ENCODE measurements around the gene DKK3.

The DKK3 gene

DNA sequence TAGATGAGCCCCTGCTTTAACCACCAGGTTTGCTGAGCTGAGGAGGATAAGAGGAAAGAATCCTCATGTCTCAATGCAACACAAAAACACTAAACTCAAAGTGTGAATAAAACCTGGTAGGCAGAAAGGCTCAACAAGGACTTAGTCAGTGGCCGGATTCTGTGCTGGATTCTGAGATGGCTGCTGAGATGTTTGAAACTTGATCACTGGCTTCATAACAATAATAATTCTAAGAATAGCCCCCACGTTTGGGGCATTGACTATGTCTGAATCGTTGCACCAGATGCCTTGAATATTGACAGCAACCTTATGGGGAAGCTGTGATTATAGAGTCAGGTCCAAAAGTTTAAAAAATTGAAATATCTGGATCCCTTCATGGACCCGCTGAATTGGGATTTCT lies 4.6 kb downstream of the DKK3 start:
- no peak for DNase-seq (ENCODE audit: low read depth in 2 of 2)

DNA sequence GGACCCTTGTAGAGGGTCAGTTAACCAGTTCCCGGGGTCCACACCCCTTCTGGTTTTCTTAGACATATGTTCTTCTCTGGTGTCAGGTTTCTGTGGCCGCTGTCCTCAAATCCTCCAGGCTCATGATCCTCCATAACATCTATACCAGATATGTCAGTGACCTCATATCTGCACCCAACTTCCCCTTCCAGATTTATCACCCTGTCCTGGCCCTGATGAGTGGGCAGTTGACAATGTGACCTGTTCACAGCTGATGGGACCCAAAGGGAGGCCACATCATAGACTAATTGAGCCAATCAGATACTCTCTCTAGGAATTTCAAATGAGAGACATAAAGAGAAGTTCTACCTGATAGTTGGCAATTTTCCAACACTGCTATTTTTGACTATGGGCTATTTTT lies 5.1 kb downstream of the DKK3 start:
- DNase-seq (ENCODE audit: low read depth in 2 of 2), result no peak

GRCh38 chr11:12001186-12001585 lies 7.2 kb downstream of the DKK3 start:
- no peak for DNase-seq (ENCODE audit: low read depth in 2 of 2)

DNA sequence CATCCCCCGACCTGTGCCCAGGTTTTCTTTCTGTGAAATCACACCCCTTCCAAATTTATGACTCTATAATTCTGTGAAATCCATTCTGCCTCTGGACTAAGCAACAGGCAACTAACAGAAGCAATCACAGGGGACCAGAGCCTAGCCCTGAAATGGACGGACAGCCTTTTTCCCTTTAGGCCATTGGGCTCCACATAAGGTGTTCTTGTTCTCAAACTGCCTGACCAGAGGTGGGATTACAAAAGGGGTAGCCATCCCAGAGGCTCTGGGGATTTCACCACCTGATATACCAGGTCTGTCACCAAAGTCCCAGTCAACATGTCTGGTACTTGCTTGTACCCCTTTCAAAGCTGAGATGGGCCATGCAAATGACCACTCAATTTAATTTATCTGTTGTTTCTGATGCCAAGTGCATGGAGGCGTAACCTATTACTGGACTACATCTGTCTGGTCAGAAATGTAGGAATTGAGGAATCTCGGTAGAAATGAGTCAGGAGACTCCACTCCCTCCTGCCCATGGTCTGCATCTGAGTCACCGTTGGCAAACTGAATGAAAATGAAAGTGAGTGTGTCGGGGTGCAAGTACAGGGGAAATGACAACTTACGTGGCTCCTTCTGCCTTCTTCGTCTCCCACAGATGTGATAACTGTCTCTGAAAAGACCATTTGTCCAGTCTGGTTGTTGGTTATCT lies 10.2 kb downstream of the DKK3 start:
- DNase-seq (ENCODE audit: low read depth in 2 of 2), result no peak

- no peak for DNase-seq (ENCODE audit: low read depth in 2 of 2)
Measured at GRCh38 chr11:11997049-11997322, 11.4 kb downstream of the DKK3 start.

DNA sequence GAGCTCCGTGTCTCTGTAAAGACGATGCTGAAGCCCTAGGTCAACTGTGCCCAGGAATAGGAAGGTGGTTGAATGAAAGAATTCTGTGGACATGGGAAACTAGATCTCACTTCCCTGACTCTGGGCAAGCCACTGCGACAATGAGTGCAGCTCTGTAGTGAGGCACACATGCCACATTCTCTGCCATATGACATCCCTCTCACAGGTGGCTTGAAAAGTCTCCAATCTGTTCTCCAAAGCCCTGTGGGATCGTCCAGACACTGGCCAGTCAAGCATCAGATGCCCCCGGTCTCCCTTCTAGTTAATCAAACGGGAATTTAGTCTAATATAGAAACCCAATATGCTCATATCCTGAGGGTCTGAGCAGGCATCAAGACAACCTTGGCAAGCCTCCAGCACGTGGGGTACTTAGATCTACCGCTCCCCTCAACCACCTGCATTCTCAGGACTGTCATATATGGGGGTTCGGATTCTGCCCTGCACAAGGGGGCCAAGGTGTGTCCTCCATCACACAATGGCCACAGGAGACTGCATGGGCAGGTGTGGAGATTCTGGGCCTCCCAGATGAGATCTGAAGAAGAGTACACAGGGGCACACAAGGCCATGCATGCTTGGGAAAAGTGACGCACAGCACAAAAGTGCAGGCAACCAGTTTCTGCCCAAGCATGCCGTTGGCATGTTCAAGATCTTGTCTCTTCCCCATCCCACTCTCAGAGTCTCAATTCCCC lies 11.9 kb downstream of the DKK3 start:
- DNase-seq (ENCODE audit: low read depth in 2 of 2), result no peak

GRCh38 chr11:11995601-11996000 lies 12.8 kb downstream of the DKK3 start:
- no peak for DNase-seq (ENCODE audit: low read depth in 2 of 2)

DNA sequence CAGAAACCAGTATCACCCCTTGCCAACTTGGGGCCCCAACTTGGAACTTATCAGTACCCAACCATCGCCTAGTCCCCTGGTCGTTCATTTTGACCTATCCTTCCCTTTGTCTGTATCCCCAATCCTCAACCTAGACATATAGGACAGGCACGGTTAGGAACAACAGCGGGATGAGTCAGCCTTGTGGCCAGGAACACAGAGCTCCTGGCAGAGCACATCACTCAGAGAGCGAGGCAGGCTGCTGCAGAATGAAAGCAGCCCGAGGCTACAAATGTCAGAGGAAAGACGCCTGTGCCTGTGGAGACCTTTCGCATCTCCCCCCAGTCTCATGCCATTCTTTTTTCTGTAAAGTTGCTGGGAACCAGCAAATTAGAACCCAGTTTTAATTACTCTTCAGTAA lies 14.6 kb downstream of the DKK3 start:
- no peak for DNase-seq (ENCODE audit: low read depth in 2 of 2)

GRCh38 chr11:11992257-11993212 lies 15.9 kb downstream of the DKK3 start:
- DNase-seq (ENCODE audit: low read depth in 2 of 2), result no peak

DNA sequence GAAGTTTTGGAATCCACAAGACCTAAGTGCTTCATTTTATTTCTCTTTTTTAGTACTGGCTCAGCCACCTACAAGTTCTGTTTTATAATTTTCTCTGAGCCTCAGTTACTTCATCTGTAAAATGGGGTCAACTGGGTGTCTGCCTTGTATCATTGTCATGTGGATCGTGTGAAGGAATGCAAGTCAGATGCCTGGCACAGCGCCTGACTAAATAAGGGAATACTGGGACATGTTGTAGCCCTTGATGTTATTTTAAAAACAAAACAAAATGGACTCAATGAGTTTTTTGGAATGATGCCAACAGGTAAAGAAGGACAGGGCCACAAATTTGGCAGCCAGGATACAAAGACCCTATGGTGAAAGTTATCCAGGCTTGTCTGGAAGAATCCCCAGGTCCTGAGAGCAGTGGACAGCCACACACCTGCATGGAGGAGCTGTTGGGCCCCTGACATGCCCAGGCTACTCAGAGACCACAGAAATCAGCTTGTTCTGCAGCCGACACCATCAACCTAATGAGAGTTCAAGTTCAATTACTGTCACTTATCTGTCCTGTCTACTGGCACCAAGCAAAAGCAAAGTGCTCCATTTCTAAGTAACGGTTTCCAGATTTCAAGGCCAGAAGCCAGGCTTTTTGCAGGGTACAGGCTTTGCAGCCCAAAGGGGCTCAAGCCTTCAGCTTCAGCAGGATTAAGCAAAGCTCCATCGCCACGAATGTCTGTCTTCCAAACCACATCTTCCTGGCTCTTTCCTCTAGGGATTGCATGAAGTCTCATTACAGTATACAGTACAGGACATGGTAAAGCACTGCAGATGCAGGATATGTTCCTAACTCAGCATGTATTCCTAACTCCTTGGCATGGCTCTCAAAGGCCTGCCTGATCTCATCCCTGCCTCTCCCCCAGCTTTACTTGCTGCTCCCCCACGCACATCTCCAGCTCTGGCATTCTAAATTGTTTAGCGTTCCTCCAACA lies 18.4 kb downstream of the DKK3 start:
- no peak for DNase-seq (ENCODE audit: low read depth in 2 of 2)

- DNase-seq (ENCODE audit: low read depth in 2 of 2), result no peak
Measured at GRCh38 chr11:11988681-11989261, 19.7 kb downstream of the DKK3 start.

- DNase-seq (ENCODE audit: low read depth in 2 of 2), result no peak
Measured at GRCh38 chr11:11988099-11988651, 20.3 kb downstream of the DKK3 start.

- DNase-seq (ENCODE audit: low read depth in 2 of 2), result no peak
Measured at GRCh38 chr11:11987503-11988022, 20.9 kb downstream of the DKK3 start.

DNA sequence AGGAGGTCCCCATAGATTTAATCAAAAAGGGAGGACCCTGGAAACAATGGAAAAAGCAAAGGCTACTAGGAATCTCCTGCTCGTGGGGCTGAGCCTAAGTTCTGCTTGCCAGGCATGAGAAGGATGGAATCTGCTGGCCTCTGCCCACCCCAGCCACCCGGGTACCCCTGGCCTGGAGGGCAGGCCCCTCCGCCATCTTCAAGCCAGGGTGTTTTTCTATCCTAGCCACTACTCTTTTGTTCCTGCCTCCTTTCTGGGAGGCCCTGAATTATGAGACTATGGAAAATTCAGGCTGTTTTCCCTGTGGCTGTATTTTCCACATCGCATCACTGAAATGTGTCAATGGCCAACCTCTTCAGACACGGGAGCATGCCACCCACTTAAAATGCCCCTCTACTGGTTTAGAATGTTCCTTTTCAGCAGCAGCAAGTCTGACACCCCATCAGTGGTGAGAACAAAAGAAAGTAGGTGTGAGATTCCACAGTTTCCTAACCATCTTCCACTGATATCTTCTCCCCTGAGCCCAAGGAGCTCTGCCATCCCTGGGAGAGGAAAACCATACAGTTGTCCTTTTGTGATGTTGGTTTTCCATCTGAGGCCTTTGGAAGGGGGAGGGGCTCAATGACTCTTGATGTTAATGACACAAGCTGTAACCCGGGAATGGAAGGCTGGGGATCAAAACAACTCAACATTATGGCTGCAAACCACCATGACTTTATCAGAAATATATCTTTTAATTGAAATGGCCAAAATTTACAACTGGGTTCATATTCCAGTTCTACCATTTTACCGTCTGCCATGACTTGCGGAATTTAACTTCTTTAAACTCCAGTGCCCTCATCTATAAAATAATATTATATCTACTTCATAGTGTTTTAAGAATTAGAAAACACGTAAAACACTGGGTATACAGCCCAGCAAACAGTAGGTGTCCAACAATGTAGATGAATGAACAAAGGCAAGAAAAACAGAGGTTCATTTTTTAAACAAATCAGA lies 22.2 kb downstream of the DKK3 start:
- no peak for DNase-seq (ENCODE audit: low read depth in 2 of 2)

DNA sequence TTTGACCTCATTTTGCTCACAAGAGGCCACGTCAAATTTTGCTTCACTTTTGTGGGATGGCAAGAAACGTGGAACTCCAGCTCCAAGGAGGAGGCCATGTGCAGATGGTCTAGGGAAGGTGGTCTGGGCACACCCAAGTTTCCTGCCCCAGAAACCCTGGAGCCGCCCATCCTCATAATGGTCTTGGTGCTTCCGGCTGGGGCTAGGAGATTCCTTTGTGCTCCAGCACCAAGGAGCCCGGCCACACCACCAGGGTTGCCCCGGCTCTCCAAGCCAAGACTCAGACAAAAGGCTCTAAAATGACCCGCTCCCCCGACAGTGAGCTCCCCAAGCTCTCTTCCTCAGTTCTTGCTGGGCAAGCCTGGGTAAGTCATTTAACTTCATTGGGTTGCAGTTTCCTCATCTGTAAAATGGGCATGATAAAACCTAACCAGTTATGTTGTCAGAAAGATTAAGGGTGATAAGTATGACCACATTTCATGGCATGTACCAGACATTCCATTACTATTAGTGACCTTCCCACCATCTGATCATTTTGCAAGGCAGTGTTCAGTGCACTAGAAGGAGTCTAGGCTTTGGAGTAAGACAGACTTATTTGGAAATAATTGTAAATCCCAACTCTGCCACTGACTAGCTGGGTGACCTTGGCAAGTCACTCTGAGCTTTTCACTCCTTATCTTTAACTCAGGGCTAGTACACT lies 23.3 kb downstream of the DKK3 start:
- DNase-seq (ENCODE audit: low read depth in 2 of 2), result no peak

DNA sequence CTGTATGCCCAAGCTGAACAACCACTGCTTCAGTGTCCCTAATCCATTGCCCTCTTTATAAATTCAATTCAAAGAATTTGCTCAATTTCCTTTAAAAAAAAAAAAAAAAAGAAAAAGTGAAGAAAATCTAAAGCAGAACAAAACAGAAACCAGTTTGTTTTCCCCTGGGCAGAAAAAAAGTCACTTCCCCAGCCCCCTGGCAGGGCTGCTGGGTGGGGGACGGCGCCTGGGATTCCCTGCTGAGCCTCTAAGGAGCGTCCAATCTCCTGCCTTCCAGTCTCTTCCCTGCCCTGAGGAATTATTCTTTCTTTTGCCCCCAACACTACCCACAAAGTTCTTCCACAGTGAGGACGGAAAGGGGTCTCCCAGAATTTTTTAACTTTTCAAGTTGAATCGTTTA lies 23.9 kb downstream of the DKK3 start:
- no peak for DNase-seq (ENCODE audit: low read depth in 2 of 2)

GRCh38 chr11:11983427-11983826 lies 25.0 kb downstream of the DKK3 start:
- DNase-seq (ENCODE audit: low read depth in 2 of 2), result no peak

GRCh38 chr11:11982975-11983374 lies 25.5 kb downstream of the DKK3 start:
- no peak for DNase-seq (ENCODE audit: low read depth in 2 of 2)

DNA sequence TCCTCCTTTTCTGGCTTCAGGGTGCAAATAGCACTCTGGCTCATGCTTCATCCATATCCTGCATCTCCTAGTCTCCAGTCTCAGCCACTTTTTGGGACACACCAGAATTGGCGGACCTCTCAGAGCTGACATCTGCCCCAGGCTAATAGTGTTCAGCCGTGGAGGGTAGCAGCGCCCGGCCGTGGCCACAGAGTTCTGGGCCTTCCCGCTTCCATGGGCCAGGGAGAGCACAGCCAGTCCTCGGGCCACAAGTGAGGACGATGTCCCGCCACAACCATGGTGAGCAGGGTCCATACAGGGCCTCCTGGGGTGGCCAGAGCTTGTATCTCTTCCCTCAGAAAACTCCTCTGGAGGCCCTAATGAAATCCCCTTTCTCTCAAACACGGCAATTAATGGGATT lies 26.0 kb downstream of the DKK3 start:
- no peak for DNase-seq (ENCODE audit: low read depth in 2 of 2)
